ENCODE data around the gene NR2C1.

DNA sequence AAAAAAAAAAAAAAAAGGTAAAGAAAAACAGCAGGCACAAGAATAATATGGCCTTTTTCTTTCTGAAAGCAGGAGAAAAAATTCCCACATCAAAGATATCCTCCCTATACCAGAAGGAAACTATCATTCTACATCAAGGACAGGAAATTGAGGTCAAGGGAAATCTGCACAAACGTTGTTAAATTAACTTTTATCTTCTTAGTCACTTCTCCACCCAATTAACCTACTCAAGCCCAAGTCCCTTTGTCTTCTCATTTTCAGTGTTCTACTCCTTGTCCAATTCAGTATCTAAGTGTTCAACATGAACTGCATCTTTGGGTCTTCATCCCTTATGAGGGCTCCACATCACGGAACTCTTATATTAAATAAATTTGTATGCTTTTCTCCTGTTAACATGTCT is 85.6 kb downstream of the NR2C1 start:
- TF ChIP-seq, protein P1, sequence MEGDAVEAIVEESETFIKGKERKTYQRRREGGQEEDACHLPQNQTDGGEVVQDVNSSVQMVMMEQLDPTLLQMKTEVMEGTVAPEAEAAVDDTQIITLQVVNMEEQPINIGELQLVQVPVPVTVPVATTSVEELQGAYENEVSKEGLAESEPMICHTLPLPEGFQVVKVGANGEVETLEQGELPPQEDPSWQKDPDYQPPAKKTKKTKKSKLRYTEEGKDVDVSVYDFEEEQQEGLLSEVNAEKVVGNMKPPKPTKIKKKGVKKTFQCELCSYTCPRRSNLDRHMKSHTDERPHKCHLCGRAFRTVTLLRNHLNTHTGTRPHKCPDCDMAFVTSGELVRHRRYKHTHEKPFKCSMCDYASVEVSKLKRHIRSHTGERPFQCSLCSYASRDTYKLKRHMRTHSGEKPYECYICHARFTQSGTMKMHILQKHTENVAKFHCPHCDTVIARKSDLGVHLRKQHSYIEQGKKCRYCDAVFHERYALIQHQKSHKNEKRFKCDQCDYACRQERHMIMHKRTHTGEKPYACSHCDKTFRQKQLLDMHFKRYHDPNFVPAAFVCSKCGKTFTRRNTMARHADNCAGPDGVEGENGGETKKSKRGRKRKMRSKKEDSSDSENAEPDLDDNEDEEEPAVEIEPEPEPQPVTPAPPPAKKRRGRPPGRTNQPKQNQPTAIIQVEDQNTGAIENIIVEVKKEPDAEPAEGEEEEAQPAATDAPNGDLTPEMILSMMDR (IDR thresholded peaks at IDR 0.05) = no peak
- no peak for TF ChIP-seq EZH2 (IDR thresholded peaks at IDR 0.05; ENCODE audit: borderline replicate concordance, insufficient read depth, low read depth, low read length, poor library complexity, severe bottlenecking)
